HG03103 (cell line): ENCODE results near the gene SMIM45.

Experiments
- ATAC-seq: cut with Tn5 transposase; IDR thresholded peaks from one replicate; pipeline ENCODE4 v1.9.1; 2021; ENCODE audit warnings: low read depth; ENCODE audit not compliant: unreplicated experiment

Gene SMIM45

GRCh38 chr22:41966225-41966606, 14.3 kb downstream of the SMIM45 start:
- no peak for ATAC-seq

DNA sequence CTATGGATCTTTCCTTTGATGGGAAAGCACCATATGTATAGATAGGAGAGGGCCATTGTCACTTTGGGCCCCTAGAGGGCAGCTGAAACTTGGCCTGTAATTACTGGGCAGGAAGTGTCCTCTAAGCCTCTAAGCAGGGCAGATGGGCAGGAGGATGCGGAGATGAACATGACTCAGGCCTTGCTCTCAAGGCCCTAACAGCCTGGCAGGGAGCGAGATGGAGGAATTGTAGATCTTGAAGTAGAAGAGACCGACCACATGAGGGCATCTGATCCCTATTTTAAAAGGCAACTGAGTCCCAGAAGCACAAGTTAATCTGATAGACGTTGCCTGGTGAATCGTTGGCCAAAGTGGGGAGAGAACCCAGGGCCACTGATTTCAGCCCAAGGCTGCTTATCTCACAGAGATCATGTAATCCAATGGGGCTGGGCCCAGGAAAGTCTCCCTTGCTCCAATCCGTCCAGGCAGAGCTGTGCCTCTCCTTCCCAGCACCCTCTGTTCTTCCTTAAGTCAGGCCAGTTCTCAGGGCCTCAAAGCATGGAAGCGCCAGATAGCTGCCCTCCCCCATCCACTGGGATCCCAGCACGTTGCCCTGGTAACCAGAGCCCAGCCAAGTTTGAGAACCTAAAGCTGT, 14.8 kb downstream of the SMIM45 start:
- ATAC-seq: no peak

DNA sequence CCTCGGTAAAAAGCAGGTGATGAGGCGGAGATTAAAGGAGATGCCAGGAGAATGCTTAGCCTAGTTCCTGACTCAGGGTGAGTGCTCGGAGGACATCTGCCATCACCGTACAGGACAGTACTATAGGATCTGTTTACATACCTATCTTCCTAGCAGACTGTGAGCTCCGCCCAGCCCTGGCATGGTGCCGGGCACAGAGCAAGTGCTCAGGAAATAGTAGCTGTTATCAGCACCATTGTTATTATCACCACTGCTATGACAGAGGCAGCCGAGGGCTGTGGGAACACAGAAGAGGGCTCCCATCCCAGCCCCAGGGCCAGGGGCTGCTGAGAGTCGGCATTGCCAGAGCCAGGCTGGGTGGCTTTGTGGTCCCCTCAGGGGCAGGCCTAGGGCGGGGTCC, 16.7 kb downstream of the SMIM45 start:
- ATAC-seq: no peak

DNA sequence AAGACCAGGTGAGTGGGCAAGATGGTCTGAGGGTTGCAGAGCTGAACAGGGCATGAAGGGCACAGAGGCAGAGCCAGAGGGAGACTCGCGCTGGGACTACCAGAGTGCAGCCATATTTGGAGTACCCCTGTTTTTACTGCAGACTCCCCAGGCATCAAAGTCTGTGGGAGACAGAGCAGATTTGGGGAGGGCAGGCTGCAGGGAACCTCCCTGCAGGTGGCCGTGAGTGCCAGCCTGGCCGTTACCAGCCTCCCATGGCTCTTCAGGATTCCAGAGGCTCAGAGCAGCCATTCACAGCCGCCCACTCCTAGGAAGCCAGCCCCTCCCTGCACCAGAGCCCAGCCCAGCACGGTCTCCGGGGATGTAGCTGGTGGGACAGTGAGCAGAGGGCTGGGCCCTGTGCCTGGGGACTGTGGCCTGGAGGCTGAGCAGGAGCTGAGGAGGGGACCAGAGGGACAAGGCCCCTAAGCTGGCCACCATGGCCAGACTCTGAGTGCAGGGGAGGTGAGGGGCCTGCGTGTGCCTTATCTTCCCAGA, 17.2 kb downstream of the SMIM45 start, which contains the start of gene SEPTIN3:
Gene SEPTIN3 (plus strand): TSS at position 334 of the 537 bp plus-strand sequence. CDS start 2,050 bp downstream, outside the sequence.
- no peak for ATAC-seq

GRCh38 chr22:41970601-41971000, 18.7 kb downstream of the SMIM45 start:
- no peak for ATAC-seq

DNA sequence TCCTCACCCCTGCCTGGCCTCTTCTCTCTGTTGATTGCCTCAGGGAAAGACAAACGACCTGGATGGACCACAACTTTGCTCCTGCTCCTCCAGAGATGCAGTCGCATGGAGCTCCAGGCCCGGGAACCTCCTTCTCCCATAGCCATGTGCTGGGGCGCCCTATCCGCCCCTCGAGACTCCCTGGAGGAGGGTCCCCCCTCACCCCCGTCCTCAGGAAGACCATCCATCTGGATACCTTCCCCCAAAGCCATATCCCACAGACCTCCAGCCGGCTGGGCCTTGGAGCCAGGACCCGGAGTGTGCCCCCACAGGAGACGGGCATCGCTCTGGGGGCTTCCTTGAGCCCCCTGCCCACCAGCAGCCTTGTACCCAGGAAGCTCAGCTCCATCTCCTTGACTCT, 19.5 kb downstream of the SMIM45 start:
- no peak for ATAC-seq

DNA sequence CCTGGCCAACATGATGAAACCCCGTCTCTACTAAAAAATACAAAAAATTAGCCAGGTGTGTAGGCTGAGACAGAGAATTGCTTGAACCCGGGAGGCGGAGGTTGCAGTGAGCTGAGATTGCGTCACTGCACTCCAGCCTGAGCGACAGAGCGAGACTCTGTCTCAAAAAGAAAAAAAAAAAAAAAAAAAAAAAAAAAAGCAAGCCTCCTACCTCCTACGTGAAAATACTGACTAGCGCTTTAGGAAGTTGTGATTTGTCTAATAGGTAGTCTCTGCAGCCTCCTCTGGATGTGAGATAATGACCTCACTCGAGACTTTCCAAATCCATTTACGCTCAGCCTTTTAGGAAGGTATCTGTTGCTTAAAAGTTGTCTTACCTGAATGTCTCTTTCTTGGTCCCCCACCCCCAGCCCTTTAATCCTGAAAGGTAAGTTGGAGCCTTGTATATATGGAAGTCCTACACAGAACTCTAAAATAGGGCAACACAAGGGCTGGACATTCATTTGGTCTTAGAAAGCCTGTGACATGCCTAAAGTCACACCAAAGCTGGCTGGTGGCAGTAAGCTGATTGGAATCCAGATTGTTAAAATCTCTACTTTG, 22.8 kb downstream of the SMIM45 start:
- no peak for ATAC-seq

- no peak for ATAC-seq
Observed at GRCh38 chr22:41975299-41976069, 23.5 kb downstream of the SMIM45 start.

DNA sequence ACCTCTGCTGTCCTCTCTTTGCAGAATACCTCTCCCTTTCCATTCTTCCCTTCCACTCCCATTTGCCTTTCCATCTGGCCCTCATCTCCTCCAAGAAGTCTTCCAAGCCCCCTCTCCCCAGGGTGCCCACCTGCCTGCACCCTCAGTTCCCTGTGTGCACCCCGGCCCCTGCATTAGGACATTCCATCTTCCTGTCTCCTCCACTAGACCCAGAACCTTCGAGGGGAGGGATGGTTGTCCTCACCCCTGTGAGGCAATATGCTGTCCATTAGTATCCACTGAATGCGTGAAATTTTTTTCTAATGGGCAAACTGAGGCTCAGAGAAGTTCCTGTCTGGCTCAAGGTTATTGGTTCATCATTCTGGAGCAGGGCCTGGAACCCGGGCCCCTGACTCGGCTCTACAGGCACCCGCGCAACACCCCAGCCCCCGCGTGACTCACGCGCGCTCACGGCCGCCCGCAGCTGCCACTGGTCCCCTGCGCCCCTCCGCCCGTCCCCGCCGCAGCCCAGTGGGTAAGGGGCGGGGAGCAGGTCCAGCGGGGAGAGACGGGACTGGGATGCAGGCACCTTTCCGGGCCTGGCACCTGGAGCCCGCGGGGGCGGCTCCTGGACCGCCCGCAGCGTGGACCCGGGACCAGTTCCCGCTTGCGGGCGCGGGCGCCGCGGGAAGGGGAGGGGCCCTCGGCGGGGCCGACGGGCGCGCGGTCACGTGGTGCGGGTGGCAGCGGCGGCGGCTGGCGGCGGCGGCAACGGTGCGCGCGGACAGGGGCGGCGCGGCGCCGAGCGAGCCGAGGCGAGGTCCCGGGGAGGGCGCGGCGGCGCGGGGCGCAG, 24.3 kb downstream of the SMIM45 start:
- no peak for ATAC-seq

DNA sequence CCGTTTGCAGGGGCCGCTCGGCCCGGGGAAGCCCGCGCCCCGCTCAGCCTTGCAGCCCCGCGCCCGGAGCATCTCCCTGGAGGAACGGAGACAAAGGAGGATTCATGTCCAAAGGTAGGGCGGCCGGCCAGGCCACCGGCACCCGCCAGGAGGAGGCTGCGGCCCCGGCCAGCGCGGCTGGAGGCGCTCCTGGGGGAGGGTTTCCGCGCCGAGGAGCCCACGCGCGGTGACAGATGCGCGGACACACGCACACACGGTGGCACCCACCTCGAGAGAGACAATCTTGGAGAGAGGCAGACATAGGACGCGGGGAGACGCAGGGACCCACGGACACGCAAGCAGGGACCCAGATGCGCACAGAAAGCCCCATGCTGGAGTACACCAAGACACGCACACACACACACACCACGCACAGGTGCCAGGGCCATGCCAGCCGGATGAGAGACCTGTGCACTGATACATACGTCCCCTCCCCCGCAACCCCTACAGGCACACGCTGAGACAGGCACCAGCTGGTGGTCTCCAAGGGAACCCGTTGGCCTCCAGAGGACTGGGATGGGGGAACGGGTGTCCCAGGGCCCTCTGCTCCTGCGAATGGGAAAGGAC, 25.1 kb downstream of the SMIM45 start:
- ATAC-seq: no peak

DNA sequence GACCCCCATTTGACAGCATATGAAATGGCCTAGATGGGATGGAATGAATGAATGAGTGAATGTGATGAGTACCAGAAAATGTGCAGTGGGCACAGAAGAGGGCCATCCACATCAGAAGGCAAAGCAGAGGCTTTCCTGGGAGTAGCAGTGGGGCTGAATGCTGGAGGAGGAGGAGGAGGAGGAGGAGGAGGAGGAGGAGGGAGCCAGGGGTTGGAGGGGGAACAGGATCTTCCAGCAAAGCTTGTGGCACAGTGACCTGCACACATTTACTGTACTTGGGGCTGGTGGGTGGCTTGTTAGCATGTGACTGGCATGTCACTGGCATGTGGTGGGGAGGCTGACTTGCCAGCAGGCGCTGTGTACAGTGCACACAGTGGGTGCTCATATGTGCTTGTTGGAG, 26.8 kb downstream of the SMIM45 start:
- ATAC-seq: no peak

DNA sequence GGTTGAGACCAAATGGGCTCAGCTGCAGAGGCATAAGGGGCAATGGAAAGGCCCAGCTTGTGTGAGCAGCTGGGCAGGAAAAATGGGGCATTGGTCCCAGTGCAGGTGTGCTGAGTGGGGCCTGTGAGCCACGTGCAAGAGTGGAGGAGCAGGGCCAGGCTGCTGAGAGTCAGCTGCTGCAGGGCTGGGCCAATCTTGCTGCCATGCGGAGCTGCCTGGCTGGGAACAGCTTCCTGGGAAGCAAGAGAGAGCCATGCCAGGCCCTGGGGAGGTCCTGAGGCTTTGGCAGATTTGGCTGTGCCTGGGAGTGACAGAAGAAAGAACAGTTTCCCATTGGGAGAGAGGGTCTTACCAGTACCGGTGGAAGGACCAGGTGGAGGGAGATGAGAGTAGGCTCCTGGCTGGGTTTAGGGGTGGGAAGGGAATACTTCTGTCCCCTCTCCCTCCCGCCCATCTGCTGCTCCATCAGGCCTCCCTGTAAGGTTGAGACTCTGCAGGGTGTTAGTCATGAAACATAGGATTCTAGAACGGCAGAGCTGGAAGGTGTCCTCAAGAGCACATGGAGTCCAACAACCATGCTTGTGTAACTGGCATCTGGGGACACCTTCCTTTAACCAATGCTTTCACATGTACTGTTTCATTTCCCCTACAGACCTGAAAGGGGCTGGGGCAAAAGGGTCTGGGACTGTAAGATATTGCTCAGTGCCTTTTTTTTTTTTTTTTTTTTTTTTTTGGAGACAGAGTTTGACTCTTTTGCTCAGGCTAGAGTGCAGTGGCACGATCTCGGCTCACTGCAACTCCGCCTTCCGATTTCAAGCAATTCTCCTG, 27.7 kb downstream of the SMIM45 start:
- no peak for ATAC-seq

GRCh38 chr22:41982865-41983264, 30.9 kb downstream of the SMIM45 start:
- no peak for ATAC-seq

DNA sequence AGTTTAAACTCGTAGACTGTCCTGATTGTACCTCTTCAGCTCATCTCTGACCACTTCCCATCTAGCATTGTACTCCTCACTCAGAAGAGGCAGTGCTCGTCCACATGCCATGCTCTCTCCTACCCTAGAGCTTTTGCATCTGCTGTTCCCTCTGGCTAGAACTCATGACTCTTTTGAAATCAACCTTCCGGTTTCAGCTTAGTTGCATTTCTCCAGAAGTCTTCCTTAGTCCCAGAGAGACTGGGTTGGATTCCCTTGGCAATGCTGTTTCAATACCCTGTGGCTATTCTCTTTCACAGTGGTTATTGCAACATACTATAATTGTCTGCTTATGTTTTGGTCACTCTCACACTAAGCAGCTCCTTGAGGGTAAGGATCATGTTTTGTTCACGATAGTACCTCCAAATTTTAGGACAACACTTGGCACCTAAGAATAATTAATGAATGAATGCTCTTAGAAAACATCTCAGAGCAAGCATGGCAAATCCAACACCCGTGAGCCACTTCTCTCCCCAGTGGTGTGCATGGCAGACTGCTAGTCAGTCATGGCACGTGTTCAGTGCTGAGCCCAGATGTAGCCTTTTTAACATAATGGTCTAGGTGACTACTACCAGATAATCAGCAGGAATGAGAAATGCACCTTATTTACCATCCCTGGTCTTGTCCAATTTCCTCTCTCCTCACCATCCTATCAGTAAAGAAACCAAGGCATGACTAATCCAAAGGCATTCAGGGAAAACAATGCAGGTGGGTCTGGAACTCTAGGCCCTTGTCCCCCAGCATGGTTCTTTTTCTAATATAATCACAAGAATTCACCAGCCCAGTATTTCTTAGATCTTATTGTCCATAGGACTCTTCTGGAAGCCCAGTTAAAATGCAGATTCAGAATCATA, 31.8 kb downstream of the SMIM45 start:
- no peak for ATAC-seq

DNA sequence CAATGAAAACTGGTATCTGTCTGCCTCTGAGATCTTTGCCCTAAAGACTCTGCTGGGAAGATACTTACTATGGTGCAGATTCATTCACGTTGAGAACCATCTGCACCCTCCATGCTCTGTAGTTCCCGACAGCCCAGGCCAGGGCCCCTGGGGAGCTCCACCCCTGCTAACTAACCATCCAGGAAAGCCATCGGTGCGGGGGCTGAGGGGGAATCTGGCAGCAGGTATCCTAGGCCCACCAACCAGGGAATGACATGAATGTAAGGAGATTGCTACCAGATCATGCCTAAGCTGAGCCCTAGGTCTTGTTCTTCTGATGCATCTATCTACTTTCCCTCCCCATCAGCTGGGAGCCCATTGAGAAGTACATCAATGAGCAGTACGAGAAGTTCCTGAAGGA, 35.3 kb downstream of the SMIM45 start:
- no peak for ATAC-seq

- no peak for ATAC-seq
Observed at GRCh38 chr22:41989246-41989645, 37.3 kb downstream of the SMIM45 start.

DNA sequence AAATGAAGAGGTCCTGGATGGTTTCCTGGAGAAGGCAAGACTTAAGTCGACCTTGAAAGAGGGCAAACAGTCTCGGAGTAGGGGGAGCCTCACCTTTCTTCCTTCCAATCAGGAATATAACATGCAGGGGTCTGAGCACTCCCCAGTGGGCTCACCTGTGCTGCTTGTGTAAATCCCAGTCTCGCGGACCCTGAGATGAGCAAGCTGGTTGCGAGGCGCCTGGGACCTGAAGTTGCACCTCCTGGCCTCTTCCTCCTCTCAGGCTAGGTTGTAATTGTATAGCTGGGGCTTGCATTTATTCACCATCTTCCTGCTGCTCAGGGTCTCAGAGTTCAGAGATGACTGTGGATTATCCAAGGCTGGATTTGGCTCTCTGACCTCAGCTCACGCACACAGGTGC, 39.2 kb downstream of the SMIM45 start:
- ATAC-seq: no peak

GRCh38 chr22:41992496-41992895, 40.5 kb downstream of the SMIM45 start:
- no peak for ATAC-seq
